ENCODE results near the gene HOXA7.

DNA sequence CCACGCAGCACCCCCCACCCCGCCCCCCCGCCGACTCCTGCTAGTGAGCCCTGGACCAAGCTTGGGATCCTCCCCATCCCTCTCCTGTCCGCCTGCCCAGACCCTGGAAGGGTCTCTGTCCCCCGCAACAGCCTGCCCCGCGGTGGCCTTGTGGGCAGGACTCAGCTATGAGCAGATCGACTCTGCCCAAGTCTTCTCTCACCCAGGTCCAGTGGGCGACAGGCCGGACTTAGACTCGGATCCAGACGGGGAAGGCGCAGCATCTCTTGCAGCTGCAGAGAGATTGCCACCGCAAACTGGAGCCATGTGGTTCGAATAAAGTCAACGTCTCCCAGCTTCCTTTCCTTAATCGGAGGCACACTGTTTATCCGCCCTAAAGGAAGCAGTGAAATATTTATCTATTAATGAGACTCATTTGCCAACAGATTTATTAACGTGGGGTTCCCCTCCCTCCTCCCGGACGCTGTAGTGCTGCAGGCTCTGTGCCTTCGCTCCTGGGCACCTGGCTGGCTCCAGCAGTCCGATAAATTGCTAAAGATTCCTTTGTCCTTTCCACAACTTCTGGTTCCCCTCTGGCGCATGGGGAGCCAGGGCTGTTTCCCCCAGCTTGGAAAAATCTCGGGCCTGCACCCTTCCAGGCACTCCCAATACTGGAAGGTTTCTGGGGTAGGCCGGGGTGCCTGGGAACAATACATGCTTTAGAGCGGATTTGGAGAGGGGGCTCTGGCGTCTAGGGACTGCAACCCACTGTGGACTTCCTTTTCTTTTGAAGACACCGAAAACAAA, 634 bp upstream of the HOXA7 start:
- TF ChIP-seq, protein P1, sequence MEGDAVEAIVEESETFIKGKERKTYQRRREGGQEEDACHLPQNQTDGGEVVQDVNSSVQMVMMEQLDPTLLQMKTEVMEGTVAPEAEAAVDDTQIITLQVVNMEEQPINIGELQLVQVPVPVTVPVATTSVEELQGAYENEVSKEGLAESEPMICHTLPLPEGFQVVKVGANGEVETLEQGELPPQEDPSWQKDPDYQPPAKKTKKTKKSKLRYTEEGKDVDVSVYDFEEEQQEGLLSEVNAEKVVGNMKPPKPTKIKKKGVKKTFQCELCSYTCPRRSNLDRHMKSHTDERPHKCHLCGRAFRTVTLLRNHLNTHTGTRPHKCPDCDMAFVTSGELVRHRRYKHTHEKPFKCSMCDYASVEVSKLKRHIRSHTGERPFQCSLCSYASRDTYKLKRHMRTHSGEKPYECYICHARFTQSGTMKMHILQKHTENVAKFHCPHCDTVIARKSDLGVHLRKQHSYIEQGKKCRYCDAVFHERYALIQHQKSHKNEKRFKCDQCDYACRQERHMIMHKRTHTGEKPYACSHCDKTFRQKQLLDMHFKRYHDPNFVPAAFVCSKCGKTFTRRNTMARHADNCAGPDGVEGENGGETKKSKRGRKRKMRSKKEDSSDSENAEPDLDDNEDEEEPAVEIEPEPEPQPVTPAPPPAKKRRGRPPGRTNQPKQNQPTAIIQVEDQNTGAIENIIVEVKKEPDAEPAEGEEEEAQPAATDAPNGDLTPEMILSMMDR (IDR thresholded peaks at IDR 0.05) = no peak
- no peak for TF ChIP-seq POLR2A (IDR thresholded peaks at IDR 0.05)
